A172 (cell line): ENCODE results near the gene LAP3. TPM values are rescaled to one million over a fixed set of nuclear protein-coding genes. Genes with fewer than 3 reads are reported as not detected.
"Not testable (repeated sequence)": the region's sequence is repeated elsewhere in the genome, so short reads cannot be mapped to it uniquely, and the experiment has no call there.

Source experiments
- DNase-seq: peaks from one replicate; pipeline ENCODE4 v3.0.0-alpha.2; 2015; ENCODE audit warnings: low spot score
- total RNA-seq: library from RNA; depleted of rRNA; stranded (reverse); fragments of >200 nt; shearing (Covaris generic); gene quantifications from 2 replicates; pipeline ENCODE4 v1.2.3, GENCODE V29; 2014

Gene LAP3
- total RNA-seq, 1 experiment from 2014 or later: 62.6 TPM

DNA sequence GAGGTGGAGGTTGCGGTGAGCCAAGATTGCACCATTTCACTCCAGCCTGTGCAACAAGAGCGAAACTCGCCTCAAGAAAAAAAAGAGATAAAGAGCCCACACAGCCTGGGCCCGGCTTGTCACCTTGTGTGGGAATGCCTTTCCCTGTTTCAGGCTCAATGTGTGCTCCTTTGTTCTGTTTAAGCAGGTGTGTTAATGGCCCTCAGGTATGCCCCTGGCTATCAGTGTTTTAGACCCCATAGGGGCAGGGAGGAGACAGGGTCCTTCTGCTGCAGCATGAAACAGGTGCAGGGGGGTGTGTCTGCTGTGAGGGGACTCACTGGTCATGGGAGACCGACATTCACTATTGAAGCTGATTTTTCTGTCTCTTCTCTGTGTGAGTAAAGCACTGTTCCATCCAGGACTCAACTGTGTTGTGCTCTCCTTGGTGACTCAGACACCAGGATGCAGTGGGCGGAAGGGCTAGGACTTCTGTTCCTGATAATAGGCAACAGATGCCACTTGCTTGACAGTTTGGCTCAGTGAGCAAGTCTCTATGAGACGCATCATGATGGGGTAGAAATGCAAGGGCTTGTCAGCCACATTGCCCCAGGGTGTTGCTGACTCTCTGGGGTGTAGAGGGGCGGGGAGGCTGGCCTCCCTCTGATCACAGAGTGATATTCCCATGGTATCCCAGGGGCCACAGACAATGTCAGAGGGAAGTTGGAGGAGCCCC lies 15.6 kb upstream of the LAP3 start:
- DNase-seq: no peak

DNA sequence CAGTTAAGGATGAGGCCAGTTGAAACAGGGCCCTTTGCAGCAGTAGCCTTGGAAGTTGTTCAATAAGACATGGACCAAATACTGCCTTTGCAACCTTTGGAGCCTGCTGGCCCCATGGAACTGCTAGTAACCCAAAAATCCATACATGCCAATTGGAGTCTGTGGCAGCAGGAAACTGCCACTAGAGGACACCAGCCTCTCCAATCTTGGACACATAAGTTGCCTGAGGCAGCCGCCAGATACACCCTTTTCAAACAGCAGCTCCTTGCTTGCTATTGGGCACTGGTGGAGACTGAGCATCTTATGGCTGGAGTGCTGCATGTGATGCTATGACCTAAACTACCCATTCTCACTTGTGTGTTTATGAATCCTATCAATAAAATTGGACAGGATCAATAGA lies 14.8 kb upstream of the LAP3 start:
- no peak for DNase-seq

DNA sequence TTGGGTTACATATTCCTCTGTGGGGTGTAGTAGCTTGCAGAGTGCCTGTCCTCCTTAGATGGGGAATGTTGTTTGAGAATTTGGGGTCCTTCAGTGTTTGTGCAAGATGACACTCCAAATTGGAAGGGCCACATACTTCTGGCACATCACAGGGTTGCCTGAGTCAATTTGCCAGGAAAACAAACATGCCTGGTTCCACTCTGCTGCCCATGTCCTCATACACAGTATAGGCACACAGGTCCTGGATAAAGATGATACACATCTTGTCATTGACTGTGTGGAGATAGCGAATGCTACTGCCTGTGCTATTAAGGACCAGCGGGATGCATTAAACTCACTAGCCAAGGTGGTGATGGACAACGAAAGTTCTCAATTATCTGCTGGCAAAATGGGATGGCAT lies 11.2 kb upstream of the LAP3 start:
- DNase-seq: no peak

DNA sequence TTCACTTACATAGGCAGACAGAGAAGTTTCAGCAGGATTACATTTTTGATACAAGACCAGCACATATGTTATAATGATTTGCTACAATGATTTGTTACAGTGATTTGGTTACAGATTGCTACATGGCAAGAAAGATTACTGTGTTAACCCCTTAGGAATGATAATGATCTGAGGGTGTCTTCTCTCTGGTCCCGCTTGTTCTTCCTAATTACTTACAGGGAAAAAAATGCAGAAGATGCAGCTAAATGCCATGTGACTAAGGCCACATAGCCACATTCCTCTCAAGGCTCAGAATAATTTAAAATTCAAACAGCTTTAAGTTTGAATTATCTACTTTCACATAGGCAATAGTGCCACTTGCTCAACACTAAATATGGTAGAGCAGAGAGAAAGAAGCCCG lies 9.7 kb upstream of the LAP3 start:
- no peak for DNase-seq

DNA sequence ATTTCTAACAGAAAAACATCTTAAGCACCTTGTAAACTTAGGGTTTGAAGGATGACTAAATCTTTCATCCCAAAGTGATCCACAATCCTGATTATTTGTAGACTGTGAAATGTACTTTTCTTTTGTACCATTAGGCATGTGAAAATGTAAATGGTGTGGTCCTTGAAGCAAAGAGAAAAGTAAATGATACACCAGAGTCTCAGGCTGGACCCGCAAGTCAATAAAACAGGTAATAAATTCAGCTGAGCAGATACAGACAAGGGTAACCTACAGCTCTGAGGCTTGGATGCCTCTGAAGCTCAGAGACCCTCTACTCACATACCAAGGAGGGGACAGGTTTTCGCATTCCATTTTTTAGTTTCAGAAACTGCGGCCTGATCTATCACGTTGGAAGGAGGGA lies 2.8 kb upstream of the LAP3 start:
- DNase-seq: no peak

DNA sequence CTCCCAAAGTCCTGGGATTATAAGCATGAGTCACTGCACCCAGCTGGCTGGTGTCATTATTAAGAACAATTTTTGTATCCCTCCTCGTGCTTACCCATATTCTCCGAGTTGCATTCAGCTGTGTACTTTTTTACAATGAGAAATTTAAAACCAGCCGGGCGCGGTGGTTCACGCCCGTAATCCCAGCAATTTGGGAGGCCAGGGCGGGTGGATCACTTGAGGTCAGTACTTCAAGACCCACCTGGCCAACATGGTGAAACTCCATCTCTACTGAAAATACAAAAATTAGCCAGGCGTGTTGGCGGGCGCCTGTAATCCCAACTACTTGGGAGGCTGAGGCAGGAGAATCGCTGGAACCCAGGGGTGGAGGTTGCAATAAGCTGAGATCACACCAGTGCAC lies 1.8 kb upstream of the LAP3 start:
- DNase-seq: not testable (repeated sequence)

DNA sequence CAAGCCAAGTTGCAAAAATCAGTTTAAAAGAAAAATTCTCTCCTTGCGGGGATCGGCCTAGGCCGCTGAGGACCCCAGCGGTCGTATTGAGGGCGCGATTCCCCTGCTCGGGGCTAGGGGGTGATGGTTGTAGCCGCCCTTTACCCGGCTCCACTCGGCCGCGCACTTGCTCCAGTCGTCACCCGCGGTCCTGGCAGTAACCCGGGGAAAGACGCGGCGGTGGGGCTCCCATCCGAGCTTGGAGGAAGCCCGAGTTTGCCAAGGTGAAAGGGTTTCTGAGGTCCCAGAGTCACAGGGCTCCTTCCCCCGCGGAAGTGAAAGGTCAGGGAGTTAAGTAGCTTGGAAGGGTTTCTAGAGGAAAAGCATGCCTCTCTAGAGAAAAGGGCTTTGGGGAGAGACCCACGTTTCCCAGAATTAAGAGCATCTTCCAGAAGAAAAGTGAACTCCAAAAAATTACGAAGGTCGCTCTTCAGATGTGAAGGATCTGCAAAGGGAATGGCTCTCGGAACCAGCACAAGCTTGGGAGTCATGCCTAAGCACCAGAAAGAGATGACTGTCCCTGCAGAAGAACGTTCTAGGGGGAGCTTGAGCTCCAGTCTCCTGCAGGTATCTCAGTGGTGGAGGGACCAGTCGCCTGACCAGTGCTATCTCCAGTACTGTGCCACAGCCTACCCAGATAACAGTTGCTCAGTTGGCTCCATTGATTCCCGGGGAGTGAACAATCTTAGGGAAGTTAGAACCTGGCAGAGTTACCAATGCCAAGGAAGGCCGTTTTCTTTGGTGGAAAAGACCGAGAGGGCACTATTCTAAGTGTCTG lies 875 bp downstream of the LAP3 start:
- peak; percentile 27 for DNase-seq

DNA sequence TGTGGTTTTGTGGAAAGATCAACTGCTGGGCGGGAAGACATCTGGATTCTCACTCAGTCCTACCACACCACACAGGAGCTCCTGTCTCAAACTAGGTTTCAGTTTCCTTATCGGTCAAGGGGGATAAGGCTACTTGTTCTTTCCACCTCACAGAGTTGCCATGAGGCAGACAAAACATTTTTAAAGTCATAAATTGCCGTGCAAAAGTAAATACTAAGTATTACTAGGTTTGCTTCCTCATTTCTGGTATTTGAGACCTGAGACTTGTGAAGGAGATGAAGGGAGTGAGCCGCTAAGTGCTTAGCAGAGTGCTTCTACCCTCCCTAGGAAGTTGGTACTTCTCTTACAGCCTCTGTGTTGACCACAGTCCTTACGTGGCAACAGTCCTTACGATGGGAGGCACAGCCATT lies 1.5 kb downstream of the LAP3 start:
- DNase-seq: peak; percentile 13

DNA sequence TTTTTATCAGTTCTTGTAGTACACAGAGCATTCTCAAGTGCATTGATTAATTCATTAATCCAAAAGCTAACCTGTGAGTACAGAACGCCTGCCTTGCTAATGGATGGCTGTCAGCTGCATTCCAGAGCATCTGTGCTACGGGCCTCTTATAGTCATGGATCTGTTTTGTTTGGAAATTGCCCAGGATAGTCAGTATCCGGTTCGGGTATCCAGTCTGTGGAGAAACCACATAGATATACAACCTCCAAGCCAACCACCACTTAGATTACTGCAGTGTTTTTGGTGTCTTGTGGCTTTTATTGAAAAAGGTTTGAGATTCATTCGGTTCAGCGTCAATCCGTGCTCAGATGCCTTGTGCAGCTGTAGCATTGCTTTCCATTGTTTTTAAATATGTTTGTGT lies 4.0 kb downstream of the LAP3 start:
- DNase-seq: peak; percentile 46

DNA sequence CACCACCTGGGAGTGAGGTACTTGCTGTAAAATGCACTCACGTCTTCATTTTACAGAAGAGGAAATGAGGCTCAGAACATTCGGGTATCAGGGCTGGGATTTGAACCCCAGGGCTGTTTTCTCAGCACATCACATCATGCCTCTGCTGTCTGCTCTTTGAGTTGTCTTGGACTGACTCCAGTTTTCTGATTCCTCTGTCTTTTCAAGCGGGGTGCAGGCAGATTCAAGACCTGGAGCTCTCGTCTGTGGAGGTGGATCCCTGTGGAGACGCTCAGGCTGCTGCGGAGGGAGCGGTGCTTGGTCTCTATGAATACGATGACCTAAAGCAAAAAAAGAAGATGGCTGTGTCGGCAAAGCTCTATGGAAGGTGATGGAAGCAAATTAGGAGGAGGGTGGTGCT lies 6.3 kb downstream of the LAP3 start:
- no peak for DNase-seq

DNA sequence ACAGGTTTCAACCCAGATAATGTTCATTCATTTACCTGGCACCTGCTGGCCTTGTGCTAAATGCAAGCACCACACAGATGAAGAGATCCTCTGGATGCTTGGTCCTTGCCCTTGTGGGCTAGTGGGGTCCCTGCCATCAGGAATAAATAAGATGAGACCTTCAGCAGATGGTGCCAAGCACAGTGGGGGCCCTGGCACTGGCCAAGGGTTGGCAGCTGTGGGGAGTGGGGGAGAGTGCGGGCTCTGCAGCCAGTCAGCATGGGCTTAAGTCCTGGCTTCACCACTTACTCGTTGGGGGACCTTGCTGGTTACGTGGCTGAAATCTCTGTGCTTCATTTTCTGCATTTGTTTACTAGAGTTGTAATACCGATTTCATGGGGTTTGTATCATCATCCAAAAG lies 6.9 kb downstream of the LAP3 start:
- no peak for DNase-seq

DNA sequence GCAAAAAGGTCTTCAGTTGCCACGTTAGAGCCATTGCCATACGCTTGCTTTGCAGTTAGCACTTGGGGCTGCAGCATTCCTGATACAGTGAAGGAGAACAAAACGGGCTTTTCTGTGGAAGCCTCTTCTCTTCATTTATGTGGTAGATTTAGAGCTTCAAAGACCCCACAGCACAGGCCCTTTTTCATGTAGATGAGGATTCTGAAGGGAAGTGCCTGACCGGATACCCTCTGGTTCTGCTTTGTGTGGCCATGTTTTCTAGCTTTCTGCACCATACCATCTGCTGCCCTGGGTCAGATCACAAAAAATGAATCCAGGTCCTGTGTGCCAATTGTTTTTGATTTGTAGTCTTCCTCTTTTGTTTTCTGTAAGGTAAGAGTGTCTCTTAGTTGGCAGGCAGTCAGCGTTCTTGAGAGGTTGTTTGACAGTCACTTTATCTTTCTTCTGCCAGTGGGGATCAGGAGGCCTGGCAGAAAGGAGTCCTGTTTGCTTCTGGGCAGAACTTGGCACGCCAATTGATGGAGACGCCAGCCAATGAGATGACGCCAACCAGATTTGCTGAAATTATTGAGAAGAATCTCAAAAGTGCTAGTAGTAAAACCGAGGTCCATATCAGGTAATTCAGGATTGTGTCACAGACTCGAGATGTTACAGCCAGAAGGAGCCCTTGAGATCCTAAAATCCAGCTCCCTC lies 7.7 kb downstream of the LAP3 start:
- DNase-seq: no peak

DNA sequence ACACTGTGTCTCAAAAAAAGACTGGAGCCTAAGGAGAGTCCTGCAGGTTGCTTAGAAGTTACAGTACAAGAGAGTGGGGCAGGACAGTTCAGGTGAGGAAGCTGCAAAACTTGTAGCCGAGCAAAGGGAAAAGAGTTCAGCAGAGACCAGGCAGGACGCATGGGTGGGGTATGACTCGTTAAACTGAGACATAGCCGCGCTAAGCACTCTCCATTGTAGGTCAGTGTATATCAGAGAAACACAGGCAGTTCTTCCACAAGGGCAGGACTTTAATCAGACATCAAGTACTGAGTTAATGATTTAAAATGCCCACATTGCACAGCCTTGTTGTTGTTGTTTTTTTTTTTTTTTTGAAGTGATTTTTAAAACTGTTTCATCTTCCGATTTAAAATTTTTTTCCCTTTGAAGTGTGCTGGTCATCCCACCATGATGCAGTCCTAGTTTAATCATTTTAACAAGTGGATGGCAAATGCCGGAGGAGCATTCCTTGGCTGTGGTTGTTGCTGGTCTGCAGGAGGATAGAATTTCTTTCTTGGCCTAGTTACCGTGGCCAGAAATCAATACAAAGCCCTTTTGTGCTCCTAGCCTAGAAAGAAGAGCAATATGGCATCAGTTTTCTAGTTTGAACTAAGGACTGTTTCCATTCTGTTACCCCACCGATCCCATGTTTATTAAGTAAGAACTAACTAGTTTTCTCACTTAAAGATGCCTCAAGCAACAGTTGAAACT lies 10.3 kb downstream of the LAP3 start:
- no peak for DNase-seq

DNA sequence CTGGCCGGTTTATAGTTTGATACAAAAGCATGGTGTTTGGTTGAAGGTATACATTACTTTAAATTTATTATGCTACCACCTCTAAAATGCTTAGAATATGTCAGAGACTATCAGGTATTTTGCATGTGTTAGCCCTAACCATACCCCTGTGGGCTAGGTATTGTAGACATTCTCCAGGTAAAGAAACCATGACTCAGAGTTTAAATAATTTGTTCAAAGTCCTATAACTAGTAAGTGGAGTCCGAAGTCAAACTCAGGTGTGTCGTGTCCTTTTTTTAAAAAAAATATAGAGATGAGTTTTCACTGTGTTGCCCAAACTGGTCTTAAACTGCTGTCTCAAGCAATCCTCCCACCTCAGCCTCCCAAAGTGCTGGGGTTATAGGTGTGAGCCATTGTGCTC lies 12.4 kb downstream of the LAP3 start:
- DNase-seq: no peak

DNA sequence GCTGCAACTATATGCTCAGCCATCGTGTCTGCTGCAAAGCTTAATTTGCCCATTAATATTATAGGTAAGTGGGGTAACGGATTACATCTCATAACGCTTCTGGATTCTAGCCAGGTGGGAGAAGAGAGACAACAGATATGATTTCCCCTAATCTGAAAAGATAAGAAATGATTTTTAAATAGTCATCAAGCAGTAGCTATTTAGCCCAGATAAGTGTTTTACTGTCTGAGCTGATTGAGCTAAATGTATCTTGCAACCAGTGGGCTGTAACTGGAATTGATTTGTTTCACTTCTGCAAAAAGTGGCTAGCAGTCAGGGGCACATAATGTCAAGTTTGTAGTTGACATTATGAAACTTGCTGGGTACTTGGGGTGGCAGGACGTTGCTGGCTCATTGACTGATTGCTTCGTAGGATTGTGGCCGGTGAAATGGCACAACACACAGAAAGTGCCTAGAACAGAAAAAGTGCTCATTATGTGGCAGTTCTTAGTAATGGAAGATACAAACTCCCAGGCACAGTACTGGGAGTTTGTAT lies 18.5 kb downstream of the LAP3 start:
- DNase-seq: no peak

DNA sequence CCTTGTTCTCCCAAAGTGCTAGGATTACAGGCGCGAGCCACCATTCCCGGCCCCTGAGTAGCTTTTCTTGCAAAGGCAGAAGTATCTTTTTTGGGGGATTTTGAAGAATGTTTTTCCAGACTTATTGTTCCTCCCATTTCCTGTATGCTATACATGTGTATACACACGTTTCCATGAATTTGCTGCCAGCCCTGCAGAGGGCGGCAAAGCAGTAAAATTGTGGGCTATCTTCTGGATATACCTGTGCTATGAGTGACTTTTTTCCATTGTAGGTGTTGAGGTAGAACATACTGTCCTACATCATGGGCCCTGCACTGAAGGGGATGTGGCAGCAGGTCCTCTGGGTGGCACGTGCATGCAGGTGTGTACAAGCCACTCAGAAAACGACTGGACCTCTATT lies 20.5 kb downstream of the LAP3 start:
- DNase-seq: peak; percentile 16

DNA sequence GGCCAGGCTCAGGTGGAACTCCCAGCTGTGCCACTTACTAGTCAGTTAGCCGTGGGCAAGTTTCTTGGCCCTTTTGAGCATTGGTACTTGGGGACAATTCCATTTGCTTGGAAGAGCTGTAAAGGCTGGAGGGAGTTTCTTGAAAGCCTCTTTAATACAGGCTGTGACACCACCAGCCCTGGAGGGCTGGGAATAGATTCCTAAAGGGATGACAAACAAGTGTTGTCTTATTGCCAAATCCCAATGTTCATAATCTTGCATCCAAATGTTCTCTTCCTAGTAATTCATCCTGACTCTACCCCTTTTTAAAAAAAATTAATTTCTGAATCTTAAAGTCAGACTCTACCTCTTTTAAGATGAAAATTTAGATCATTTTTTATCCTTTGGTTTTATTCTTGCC lies 22.8 kb downstream of the LAP3 start:
- no peak for DNase-seq

DNA sequence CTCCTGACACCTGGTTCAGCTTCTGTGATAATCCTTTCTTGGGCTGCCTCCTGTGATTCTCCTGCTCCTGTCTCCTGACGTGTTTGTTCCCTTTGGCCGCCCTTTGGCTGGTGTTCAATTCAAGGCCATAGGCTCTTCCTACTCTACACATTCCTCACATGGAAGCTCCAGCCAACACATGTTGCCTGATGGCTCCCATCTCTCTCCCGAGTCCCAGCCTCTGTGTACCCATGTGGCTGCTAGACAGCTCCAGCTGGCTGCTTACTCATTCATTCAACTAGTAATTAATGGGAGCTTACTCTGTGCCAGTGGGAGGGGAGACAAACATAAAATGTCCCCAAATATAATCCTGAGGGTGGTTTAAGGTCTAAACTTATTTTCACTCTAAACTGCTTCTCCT lies 28.2 kb downstream of the LAP3 start:
- DNase-seq: no peak

DNA sequence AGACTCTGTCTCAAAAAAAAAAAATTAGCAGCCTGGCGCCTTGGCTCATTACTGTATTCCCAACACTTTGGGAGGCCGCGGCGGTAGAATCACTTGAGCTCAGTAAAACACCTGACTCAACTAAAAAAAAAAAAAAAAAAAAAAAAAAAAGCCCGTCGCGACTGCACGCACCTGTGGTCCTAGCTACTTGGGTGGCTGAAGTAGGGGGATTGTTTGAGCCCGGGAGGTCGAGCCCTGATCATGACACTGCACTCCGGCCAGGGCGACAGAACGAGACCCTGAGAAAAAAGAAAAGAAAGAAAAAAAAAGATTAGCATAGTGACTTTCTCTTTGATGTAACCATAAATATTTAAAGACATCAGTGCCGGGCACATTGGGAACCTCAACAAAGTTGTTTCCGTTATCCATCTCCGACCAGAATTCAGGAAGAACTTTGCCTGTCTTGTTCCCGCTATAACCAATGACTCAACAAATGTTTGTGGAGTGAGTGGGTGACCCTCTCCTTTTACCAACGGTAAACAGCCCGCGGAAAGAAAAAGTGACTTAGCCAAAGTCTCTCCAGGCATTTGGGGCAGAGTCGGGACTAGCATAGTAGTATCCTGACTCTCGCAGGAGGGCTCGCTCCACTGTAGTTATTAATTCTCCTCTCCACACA lies 36.9 kb downstream of the LAP3 start:
- DNase-seq: no peak

DNA sequence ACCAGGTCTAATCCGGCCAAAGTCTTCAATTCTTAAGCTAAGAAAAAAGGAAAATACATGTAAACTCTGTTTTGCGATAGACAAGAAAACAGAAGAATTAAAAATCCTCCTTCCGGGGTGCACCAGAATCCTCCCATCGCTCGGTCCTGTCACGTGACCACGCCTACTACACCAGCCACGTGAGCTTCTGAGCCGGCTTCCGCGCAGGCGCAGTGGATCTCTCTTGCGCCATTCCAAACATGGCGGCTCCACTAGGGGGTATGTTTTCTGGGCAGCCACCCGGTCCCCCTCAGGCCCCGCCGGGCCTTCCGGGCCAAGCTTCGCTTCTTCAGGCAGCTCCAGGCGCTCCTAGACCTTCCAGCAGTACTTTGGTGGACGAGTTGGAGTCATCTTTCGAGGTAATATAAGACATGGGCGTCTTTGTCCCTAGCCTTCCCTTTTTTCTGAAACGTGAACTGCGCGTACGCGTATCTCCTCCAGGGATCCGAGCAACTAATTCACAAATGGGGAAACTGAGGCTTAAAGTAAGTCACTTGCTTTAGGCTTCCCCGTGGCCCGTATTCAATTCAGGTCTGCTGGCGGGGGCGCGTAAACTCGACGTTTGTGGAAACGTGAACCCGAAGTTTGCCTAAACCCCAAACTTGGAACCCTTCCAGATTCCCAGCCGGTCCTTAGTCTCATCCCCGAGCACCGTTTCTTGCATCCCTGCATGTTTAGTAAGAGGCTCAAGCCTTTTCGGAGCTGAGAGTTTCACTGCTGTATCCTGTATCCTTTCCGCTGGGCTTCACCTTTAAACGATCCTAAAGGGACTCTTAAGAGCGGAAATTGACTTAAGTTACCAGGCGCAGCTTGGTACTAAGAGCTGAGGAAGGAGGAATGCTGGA lies 37.7 kb downstream of the LAP3 start, which contains the start of gene MED28:
Gene MED28 (plus strand): TSS at position 226 of the 884 bp plus-strand sequence. CDS start 14 bp downstream, at position 240.
- DNase-seq: peak; percentile 93
